GM21381 (cell line): ENCODE measurements around the gene KLB.
"Not testable (repeated sequence)": the region's sequence is repeated elsewhere in the genome, so short reads cannot be mapped to it uniquely, and the experiment has no call there.

Experiments used
- ATAC-seq: cut with Tn5 transposase; IDR thresholded peaks from one replicate; pipeline ENCODE4 v1.9.1; 2021; ENCODE audit warnings: mild to moderate bottlenecking, moderate library complexity; ENCODE audit not compliant: unreplicated experiment

Gene KLB

DNA sequence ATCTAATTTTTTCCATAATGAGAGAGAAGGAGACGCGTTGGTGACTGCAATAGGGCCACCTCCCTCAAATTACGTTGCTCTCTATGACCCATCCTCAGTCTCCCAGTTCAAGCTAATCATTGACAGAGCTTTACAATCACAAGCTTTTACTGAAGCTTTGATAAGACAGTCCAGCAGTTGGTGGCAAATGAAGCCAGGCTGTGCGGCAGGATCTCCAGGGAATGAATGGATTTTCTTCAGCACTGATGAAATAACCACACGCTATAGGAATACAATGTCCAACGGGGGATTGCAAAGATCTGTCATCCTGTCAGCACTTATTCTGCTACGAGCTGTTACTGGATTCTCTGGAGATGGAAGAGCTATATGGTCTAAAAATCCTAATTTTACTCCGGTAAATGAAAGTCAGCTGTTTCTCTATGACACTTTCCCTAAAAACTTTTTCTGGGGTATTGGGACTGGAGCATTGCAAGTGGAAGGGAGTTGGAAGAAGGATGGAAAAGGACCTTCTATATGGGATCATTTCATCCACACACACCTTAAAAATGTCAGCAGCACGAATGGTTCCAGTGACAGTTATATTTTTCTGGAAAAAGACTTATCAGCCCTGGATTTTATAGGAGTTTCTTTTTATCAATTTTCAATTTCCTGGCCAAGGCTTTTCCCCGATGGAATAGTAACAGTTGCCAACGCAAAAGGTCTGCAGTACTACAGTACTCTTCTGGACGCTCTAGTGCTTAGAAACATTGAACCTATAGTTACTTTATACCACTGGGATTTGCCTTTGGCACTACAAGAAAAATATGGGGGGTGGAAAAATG lies at the start of gene KLB:
KLB (plus strand) TSS at position 168 of the 821 bp plus-strand sequence; CDS start at position 188, 20 bp downstream.
- ATAC-seq: no peak

DNA sequence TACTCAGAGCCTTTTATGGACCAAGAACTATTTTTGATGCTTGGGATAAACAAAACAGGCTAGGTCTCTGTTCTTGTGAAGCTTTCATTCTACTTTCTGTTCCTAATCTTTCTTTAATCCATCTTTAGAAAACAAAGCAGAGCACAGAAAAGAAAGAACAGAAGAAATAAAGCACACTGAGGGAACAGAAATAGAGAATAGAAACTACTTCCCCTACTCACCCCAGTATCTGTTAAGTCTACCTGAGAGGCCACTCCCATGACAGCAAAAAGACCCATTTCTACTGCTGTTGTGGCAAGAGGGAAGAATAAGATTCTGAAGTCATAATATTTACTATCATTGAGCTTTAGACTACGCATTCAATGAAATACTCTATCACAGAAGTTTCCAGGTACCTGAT lies 49.7 kb upstream of the KLB start:
- ATAC-seq: peak; percentile 37

DNA sequence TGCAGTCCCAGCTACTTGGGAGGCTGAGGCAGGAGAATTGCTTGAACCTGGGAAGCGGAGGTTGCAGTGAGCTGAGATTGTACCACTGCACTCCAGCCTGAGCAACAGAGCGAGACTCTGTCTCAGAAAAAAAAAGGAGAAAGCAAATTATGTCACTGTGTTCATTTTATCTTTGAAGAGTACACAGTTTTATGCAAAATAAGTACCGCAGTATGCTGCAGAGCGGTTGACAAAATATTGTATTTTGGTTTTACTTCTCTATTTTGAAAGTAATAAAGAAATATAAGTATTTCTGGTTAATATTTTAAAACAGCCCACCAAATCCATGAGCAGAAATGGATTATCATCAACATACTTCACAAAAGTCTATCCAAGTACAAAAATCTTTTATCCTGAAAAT lies 46.1 kb upstream of the KLB start:
- ATAC-seq: not testable (repeated sequence)

DNA sequence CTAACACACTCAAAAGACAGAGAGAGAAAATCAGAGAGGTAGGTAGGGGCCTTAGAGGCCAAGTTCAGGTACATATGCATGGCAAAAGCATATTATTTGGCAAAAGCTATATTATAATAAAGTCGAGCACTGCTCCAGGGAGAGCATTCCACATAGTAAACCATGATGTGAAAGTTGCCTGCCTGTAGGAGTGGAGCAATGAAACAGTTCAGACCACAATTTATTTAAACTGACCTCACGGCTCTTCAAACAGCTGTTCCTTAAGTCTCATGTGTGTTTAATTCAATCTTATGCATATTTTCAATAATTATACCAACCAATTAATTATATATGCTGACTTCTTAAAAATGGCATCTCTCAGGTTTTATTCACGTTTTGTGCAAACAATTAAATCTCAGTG lies 43.9 kb upstream of the KLB start:
- ATAC-seq: no peak

DNA sequence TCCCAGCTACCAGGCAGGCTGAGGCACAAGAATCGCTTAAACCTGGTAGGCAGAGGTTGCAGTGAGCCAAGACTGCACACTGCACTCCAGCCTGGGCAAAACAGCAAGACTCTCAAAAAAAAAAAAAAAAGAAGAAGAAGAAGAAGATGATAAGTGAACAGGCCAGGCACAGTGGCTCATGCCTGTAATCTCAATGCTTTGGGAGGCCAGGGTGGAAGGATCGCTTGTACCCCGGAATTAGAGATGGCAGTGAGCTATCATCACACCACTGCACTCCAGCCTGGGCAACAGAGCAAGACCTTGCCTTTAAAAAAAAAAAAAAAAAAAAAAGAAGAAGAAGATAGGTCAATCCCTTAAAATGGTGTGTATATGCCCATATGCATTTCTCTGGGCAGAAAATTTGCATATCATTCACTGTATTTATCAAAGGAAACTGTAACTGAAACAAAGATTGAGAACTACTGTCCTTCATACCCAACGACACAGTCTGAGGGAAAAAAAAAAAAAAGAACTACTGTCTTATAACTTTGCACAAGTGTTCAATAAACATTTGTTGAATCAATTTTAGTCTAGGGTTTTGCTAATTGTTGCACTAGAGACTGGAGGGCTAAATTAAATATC lies 42.8 kb upstream of the KLB start:
- no peak for ATAC-seq

DNA sequence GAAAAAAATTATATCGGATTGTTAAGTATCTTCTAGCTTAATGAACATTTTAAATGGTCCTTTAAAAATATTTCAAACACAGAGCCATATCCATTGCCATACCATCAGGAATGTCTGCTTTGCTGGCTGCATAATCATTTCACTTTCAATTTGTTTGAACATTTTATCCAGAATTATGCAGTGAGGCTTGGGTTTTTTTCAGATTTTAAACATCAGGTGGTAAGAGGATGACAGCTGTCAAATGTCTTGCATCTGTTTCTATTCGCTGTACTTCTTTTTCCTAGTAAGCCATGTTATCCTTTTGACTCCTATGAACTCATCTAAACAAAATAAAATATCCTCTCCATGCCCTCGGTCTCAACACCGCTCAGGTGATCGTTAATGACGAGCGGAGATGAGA lies 41.4 kb upstream of the KLB start:
- ATAC-seq: no peak

DNA sequence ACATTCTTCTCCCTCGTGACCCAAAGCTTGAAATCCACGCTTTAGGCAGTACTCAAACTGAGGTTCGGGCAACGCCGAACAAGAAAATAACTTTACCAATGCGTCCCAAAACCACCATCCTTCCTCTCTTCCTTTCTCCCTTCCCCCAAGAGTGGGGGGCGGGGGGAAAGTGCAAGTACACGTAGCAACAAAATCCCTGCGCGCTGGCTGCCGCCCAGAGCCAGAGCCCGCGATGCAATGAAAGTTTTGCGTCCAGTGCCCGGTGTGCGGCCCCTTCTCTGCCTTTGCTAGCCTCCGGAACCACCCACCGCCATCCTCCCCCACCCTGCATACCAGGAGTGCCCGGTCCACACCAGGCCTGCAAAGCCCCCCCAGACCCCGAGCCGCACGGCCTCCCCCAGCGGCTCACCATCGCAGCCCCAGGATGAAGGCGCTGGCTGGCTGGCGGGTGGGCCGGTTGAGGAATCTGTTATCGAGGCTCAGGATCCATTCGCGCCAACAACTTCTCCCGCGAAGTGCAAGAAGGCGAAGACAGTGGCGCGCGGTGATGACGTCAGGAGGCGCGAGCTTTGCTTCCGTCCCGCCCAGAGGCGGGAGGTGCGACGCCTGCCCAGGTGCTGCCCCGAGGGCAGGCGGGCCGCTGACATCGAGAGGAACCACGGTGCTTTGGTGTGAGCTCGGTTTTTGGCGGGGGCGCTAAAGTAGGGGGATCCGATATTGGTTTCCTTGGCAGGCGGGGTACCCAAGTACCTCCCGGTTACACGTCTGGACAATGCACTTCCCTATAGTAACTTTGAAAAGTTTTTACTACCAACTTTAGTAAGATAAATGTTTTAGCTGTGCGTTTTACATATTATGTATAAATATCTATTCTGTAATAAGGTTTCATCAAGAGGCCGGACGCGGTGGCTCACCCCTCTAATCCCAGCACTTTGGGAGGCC lies 40.6 kb upstream of the KLB start, which contains the start of gene RFC1:
RFC1 (minus strand) TSS at position 533 of the 942 bp plus-strand sequence; CDS start at position 412, 121 bp downstream.
- ATAC-seq: peak; percentile 80

DNA sequence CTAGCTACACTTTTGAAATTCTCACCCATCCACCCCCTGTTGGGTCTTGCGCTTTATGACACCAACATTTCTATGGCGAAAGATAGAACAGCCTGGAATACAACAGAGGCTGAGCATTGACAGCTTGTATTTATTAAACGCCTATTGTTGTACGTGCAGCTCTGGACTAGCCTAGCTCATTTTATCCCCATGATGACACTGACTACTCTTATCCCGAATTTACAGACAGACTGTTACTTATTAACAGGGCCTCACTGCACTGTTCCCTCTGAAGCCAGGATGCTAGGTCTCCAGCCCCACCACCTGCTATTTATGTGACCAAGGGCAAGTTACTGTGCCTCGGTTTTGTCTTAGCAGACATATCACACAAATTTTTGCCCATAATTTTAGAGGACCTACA lies 39.6 kb upstream of the KLB start:
- no peak for ATAC-seq

DNA sequence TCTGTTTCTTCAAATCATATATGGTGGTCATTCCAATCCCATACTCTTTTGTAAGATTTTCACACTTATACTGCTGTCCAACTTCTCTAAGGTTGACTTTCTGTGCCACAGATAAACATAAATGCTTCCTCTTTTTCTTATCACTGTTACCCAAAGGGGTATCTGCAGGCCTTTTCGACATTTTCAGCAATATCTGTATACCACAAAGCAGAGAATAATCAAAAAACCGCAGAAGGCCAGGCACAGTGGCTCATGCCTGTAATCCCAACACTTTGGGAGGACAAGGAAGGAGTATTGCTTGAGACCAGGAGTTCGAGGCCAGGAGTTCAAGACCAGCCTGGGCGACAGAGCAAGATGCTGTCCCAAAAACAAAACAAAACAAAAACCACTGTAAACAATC lies 37.4 kb upstream of the KLB start:
- ATAC-seq: no peak

DNA sequence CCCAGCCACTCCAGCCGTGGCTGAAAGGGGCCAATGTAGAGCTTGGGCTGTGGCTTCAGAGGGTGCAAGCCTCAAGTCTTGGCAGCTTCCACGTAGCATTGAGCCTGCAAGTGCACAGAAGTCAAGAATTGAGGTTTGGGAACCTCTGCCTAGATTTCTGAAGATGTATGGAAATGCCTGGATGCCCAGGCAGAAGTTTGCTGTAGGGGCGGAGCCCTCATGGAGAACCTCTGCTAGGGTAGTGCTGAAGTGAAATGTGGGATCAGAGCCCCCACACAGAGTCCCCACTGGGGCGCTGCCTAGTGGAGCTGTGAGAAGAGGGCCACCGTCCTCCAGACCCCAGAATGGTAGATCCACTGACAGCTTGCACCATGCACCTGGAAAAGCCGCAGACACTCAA lies 35.5 kb upstream of the KLB start:
- not testable (repeated sequence) for ATAC-seq

DNA sequence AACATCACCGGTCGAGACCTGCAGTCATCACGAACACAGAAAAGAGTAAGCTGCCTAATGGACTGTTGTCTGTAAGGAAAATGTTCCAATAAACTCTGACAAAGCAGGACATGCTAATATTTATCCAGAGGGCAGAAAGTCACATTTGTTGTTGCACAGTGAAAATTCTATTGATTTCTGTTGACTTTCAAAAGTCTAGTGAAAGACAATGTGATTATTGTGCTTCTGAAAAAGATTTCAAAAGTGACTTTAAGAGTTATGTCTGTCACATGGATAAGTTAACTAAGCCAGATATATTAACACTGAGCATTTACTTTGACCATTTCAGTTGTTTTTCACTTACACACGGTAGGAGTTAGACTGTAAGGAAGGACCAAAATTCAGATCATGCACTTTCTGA lies 31.3 kb upstream of the KLB start:
- ATAC-seq: no peak

DNA sequence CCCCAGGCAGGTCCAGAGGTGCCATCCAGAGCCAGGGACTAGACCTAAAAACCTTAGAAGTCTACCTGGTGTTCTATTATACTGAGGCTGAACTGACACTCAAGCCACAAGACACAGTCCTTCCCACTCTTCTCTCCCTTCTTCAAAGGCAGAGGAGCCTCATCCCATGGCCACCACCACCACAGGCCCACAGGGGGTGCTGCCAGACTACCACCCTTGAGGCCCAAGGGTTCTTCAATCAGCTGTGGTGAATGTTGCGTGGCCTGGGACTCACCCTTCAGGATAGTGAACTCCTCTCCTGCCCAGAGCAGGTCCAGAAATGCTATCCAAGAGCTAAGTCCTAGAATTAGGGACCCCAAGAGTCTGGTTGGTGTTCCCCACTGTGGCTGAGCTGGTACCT lies 23.0 kb upstream of the KLB start:
- ATAC-seq: no peak

DNA sequence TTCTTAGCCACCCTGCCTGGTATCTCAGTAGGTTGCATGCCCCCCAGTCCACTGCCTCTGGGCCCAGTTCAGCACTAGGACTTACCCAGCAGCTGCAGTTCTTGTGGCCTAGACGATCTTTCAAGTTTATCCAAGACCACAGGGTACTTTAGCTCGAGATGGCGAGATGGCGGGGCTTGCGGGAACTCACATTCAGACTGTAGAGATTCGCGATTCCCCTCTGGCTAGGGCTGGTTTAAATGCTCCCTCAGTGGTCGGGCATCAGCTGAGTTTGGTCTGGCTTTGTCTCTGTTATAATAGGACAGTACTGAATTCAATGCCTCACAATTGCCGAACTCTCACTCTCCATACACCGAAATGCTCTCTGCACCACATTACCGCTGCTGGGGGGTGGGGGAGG lies 22.2 kb upstream of the KLB start:
- no peak for ATAC-seq

DNA sequence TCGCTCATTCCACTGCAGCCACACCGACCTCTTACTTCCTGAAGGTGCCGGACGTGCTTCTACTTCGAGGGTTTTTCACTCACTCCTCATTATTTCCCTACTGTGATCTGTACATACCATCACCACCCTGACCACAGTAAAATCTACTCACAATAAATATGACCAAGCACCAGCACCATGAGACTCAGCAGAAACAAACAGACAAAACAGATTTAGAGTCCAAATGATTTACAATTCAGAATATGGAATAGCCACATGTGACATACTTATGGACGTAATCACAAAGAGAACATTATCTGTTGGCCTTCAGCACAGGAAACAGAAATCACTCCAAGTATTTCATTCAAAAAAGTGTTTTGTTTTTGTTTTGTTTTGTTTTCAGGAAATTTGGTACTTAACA lies 16.1 kb upstream of the KLB start:
- no peak for ATAC-seq

DNA sequence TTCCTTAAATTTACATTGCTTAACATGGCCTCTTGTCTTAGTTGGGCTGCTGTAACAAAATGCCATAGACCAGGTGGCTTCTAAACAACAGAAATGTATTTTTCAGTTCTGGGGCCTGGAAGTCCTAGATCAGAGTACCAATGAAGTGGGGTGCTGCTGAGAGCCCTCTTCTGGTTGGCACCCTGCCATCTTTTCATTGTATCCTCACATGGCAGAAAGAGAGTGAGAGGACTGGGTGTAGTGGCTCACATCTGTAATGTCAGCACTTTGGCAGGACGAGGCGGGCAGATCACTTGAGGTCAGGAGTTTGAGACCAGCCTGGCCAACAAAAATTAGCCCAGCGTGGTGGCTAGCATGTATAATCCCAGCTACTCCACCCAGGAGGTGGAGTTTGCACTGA lies 12.0 kb upstream of the KLB start:
- ATAC-seq: no peak

DNA sequence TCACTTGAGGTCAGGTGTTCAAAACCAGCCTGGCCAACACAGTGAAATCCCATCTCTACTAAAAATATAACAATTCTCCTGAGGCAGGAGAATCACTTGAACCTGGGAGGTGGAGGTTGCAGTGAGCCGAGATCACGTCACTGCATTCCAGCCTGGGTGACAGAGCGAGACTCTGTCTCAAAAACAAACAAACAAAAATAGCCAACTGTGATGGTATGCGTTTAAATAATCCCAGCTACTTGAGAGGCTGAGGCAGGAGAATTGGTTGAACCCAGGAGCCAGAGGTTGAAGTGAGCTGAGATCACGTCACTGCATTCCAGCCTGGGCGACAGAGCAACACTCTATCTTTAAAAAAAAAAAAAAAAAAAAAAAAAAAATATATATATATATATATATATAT lies 5.1 kb upstream of the KLB start:
- not testable (repeated sequence) for ATAC-seq

DNA sequence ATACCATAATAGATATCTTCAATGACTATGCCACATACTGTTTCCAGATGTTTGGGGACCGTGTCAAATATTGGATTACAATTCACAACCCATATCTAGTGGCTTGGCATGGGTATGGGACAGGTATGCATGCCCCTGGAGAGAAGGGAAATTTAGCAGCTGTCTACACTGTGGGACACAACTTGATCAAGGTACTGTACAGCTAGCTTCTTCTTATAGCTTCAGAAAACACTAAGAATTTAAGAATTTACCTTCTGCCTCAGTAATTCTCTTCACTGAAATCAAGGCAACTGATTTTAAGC lies 805 bp downstream of the KLB start:
- no peak for ATAC-seq

DNA sequence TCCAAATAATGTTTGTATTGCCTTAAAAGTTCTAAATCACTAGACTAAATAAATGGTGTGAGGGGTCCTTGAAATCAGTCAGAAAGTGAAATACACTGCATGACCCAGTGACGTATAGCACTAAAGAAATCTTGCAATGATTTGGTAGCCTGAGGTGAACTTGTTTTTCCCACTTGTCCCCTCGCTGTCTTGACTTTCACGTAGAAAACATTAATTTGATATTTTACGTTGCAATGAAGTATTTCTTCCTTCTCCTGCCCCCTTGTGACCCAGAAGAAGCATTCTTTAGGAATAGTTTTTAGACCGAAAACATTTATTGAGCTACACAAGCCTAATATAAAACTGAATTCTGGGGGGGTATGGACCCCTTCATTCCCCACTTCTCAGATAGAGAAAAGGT lies 3.7 kb downstream of the KLB start:
- ATAC-seq: no peak

DNA sequence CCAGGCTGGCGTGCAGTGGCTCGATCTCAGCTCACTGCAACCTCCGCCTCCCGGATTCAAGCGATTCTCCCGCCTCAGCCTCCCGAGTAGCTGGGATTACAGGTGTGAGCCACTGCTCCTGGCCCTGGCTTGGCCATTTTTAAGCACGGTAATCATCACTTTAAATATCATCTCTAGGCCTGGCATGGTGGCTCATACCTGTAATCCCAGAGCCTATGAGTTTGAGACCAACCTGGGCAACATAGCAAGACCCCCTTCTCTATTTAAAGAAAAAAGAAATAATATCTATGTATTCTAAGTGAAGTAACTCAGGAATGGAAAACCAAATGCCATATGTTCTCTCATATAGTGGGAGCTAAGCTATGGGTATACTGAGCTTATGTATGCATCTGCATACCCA lies 4.8 kb downstream of the KLB start:
- not testable (repeated sequence) for ATAC-seq

DNA sequence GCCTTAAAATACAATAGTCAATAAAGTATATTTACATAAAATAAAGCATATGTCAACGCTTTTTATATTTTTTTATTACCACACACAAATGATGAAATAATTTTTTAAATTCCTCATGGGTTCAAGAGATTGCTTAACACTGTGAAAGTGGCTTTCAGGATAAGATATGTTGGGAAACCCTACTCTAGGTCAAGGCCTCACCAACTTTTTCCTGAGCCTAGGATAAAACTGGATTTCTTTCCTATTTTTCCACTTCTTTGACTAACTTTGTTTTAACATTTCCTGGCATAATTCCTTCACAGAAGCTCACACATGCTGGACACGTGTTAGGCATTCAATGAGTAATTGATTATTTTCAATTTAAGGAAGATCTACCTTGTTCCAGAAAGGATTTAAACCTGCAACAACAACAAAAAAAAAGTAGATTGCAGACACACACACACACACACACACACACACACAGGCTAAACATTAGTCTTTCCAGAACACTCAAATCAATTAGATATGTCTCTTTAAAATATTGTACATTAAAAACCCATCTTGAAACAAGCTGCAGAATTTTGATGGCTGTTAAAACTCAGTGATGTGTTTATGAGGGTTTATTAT lies 9.1 kb downstream of the KLB start:
- ATAC-seq: no peak

DNA sequence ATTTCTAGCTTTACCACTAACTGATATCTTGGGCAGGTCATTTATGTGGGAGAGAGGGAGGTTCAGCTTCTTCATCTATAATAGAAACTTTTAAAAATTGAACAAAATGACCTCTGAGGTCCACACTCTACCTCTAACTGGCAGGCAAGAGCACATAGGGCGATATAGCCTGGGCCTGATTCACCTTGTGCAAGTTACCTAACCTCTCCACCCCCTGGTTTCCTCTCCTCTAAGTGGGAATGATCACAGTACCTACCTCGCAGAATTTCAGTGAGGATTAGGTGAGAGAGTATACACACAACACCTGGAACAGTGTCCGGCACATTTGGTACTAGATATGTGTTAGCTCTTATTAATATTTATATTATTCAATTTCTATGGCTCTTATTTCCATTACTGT lies 15.5 kb downstream of the KLB start:
- ATAC-seq: no peak
